WI38 (cell line): ENCODE measurements around the gene RBFOX1.

ENCODE experiments used
- H3K4me3 ChIP-seq: 2 replicates; pipeline ENCODE4 v1.5.1; 2011; ENCODE audit warnings: low read depth, mild to moderate bottlenecking, control low read depth, low read length
- TF ChIP-seq, protein P1 (sequence below): IDR thresholded peaks from 2 replicates; pipeline ENCODE4 v1.5.1; 2012; ENCODE audit warnings: low read depth, mild to moderate bottlenecking, control low read depth, low read length

The RBFOX1 gene

DNA sequence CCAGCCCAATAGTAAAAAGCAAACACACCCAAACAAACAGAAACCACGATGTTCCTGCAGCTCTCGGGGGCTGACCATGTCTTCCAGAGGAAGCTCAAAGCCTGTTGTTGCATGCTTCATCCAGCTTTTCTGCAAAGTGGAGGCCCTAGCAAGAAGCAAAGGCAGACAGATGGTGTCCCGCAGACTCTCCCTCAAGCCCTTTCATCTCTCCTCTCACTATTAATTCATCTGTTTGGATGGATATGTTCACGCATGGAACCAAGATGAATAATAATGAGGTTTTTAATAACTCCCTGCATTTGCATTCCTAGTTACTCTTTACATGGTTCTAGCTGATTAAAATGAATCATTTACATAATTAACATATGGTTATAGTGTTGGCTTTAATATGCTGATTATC lies 36.6 kb downstream of the RBFOX1 start:
- TF ChIP-seq, protein P1, sequence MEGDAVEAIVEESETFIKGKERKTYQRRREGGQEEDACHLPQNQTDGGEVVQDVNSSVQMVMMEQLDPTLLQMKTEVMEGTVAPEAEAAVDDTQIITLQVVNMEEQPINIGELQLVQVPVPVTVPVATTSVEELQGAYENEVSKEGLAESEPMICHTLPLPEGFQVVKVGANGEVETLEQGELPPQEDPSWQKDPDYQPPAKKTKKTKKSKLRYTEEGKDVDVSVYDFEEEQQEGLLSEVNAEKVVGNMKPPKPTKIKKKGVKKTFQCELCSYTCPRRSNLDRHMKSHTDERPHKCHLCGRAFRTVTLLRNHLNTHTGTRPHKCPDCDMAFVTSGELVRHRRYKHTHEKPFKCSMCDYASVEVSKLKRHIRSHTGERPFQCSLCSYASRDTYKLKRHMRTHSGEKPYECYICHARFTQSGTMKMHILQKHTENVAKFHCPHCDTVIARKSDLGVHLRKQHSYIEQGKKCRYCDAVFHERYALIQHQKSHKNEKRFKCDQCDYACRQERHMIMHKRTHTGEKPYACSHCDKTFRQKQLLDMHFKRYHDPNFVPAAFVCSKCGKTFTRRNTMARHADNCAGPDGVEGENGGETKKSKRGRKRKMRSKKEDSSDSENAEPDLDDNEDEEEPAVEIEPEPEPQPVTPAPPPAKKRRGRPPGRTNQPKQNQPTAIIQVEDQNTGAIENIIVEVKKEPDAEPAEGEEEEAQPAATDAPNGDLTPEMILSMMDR: no peak
- no peak overlapping the region for H3K4me3 ChIP-seq

DNA sequence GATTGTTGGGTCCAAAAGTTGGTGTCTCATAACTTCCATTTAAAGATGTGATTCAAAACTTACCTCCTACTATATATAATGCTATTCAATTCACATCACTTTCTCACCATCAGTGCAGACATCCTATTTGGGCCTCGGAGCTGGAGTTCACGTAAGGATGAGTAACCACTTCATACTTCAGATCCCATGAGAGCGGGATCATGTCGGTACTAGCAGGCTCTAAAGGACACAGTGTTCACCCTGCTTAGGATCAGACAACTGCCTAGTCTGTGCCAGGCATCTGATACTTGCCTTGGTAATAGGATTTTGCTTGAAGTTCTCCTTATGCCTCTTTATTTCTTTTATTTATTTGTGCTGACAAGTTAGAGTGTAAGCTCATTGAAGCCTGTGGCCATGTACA lies 39.5 kb downstream of the RBFOX1 start:
- TF ChIP-seq, protein P1: no peak
- H3K4me3 ChIP-seq: no peak overlapping the region

DNA sequence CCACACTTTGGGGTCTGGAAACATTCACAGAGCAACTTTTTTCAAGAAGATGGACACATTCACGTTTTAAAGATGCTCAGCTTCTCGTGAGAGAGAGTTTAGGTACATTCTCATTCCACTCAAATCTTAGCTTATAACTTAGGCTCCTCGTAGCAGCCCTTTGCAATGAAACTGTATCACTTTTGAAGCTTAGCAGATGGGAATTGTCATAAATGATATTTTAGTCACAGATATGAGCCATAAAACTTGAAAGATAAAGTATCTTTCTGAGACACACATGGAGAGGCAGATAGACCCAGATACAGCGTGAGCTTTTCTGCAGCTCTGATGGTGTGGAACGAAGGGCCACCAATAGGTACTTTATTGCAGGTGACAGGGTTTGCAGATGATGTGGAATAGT lies 41.1 kb downstream of the RBFOX1 start:
- TF ChIP-seq, protein P1: no peak

DNA sequence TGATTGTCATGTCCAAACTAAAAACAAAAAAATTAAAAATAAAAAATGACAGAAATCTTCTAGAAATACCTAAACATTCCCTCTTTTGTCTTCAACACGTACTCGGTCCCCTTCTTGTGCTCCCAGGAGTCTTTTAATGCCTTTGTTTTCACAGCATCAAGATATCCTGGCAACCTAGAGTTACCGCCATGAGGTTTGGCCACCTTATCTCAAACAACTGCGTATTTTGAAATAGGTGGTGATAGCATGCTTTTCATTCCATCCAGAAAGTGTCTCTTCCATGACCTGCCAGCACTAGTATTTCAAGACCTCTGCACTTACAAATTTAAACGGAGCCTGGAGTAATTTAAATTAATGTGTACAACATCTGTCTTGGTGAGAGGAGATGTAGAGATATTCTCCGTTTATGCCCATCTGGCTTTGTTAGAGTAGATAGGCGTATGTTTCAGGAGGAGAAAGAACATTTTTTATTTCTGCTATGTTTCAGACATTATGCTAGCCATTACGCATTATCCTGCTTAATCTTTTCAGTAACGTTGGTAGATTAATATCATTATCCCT lies 42.0 kb downstream of the RBFOX1 start:
- H3K4me3 ChIP-seq: no peak overlapping the region
- TF ChIP-seq, protein P1: no peak

More for the DNA sequence above, 41.1 kb downstream of the RBFOX1 start:
- H3K4me3 ChIP-seq: no peak overlapping the region

DNA sequence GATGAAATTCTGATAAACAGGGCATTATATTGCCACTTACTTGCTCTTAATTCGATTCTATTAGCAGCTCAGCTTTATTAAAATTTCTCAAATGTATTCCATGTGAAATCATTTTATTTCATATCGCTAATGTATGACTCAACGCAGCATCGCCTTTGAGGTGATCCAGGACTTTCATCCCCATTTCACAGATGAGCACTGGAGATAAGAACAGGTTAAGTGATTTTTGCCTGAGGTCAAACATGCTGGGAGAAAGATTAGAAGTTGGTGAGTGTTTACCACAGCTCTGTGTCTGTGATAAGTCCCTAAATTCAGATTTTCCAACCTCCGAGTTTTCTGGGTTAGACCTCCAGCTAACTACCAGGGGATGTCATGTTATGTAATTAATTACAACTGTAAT lies 43.6 kb downstream of the RBFOX1 start:
- no peak overlapping the region for H3K4me3 ChIP-seq
- TF ChIP-seq, protein P1: no peak

DNA sequence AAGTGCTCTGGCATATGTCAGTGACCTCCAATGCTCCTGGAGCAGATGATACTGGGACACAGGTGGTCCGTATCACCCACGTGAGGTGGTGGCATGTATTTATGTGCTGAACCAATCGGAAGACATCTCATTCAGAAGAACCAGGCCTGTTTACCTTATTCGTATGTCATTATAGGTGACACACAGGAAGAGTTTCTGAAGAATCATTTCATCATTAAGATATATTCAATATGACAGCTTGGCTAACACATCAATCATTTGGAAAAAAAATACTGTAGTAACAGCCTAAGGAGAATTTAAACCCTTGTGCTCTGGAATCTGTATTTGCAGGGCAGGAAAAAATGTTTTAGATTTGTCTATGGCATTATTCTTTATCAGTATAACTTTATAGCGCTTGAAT lies 44.6 kb downstream of the RBFOX1 start:
- TF ChIP-seq, protein P1: no peak
- H3K4me3 ChIP-seq: no peak overlapping the region

DNA sequence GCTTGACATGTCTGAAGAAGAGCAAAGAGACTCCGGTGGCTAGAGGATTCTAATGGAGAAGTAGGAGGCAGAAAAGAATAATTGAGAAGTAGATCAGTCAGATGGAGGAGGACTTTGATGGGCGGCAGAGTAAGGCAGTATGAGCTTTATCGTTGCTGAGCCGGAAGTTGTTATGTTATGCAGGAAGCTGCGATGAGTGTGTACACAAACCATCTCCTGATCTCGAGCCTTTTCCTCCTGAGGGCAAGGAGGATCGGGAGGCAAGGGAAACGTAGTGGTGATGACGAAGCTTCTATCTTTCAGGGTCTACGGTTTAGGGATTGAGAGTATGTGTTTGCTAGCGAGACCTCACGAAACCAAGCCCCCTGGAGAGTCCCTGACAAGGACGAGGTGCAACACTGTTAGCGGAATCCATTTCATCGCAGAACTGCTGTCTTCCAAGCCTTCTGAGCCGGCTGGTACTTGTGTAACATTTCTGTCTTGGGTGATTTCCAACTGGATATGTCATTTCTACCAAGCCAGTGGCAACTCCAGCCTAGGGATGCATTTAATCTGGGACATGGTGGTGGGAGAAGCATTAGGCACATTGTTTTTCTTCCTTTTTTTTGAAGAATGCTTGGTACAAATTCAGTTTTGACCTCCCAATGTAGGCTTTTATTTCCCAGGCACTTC lies 45.5 kb downstream of the RBFOX1 start:
- H3K4me3 ChIP-seq: no peak overlapping the region
- TF ChIP-seq, protein P1: no peak
